Esophagus muscularis mucosa (tissue), 4 donors: ENCODE measurements around the gene DPYSL4. TPM values are rescaled to one million over a fixed set of nuclear protein-coding genes. Genes with fewer than 3 reads are reported as not detected.

Experiments used
- DNase-seq: peaks from one replicate; pipeline ENCODE4 v3.0.0-alpha.2; 2017; ENCODE audit errors: extremely low spot score
- H3K27ac ChIP-seq, 4 donors: fragments of 200-600 bp; sonication (generic); replicated peaks in 1 of 4; 1 replicate in 3 of 4; 2 replicates in 1 of 4; pipeline ENCODE4 v1.5.1; 2016 to 2019; ENCODE audit warnings: mild to moderate bottlenecking in 1 of 4
- H3K27me3 ChIP-seq, 4 donors: fragments of 200-600 bp; sonication (generic); one replicate each; pipeline versions ENCODE4 v1.5.1 to v1.6.0; 2016 to 2019
- H3K36me3 ChIP-seq, 4 donors: fragments of 200-600 bp; sonication (generic); one replicate each; pipeline ENCODE4 v1.5.1; 2016 to 2019
- H3K4me1 ChIP-seq, 4 donors: fragments of 200-600 bp; sonication (generic); one replicate each; pipeline ENCODE4 v1.5.1; 2016 to 2019
- H3K4me3 ChIP-seq, 4 donors: fragments of 200-600 bp; sonication (generic); 1 replicate in 2 of 4; 2 replicates in 2 of 4; pipeline ENCODE4 v1.5.1; 2016 to 2019; ENCODE audit warnings: mild to moderate bottlenecking in 4 of 4, moderate library complexity in 1 of 4
- H3K9me3 ChIP-seq, 4 donors: fragments of 200-600 bp; sonication (generic); 1 replicate in 3 of 4; 2 replicates in 1 of 4; pipeline ENCODE4 v1.5.1; 2016 to 2019
- CTCF ChIP-seq, 3 experiments: fragments of 200-600 bp in 2 of 3; fragments of 450-650 bp in 1 of 3; sonication (generic) in 2 of 3; IDR thresholded peaks; one replicate each; pipeline ENCODE4 v1.5.1; 2017 to 2019; ENCODE audit warnings: antibody characterized with exemption in 3 of 3, mild to moderate bottlenecking in 2 of 3, moderate library complexity in 1 of 3
- EP300 ChIP-seq: sonication (generic); formaldehyde crosslinking; IDR thresholded peaks from one replicate; pipeline ENCODE4 v1.6.1; 2017; ENCODE audit warnings: antibody characterized with exemption
- POLR2A ChIP-seq: fragments of 450-650 bp; IDR thresholded peaks from one replicate; pipeline ENCODE4 v1.6.1; 2017; ENCODE audit warnings: antibody characterized with exemption, moderate library complexity, mild to moderate bottlenecking, low read depth
- POLR2AphosphoS5 ChIP-seq, 2 donors: sonication (generic); formaldehyde crosslinking; IDR thresholded peaks; one replicate each; pipeline ENCODE4 v1.6.1; 2017; ENCODE audit warnings: antibody characterized with exemption in 2 of 2
- WGBS: methylation state at CpG from one replicate; pipeline ENCODE4 v1.1.5; 2018; 5-methylcytosine and 5-hydroxymethylcytosine counted together
- intact Hi-C: fragments of 100-400 bp; cut with DNase I; formaldehyde crosslinking; loops from one replicate; pipeline ENCODE4 v1.15.1; 2023
- total RNA-seq, 4 donors: library from RNA; depleted of rRNA; stranded (reverse); fragments of >200 nt; gene quantifications; one replicate each; pipeline versions ENCODE4 v1.1.0 to v1.2.1, GENCODE V29; 2016

DPYSL4 gene
- total RNA-seq, 4 donors from 2014 or later, result 0.42 to 4.5 (median 1.9) TPM

GRCh38 chr10:132169031-132169765, 17.6 kb upstream of the DPYSL4 start:
- no peak for DNase-seq
- intact Hi-C loops, result no loop called here
- Histone ChIP-seq H3K9me3 (no peaks in the 10 kb centered on the region), H3K36me3 (peaks cover 0 to 54% (median 30%) of the 10 kb centered on the region in 4 donors), H3K27ac (no peak overlapping the region), H3K4me1 (no peaks in the 10 kb centered on the region), H3K27me3 (peaks cover 0 to 20% (median 0%) of the 10 kb centered on the region in 4 donors), H3K4me3 (no peak overlapping the region)
- no peak for TF ChIP-seq POLR2A
- TF ChIP-seq EP300, result no peak
- no peak for TF ChIP-seq POLR2AphosphoS5 (IDR thresholded peaks at IDR 0.05)
- TF ChIP-seq CTCF (IDR thresholded peaks at IDR 0.05), result no peak
- 92% methylated on average over 23 of the region's 42 CpGs for WGBS

- Histone ChIP-seq H3K27me3 (peaks cover 0 to 21% (median 0%) of the 10 kb centered on the region in 4 donors), H3K9me3 (no peaks in the 10 kb centered on the region), H3K27ac (no peak overlapping the region), H3K4me3 (no peak overlapping the region), H3K36me3 (peaks cover 0 to 50% (median 28%) of the 10 kb centered on the region in 4 donors), H3K4me1 (no peaks in the 10 kb centered on the region)
- intact Hi-C loops, result no loop called here
- TF ChIP-seq POLR2A (no peak), POLR2AphosphoS5 (IDR thresholded peaks at IDR 0.05) (no peak), CTCF (IDR thresholded peaks at IDR 0.05) (no peak), EP300 (no peak)
- no peak for DNase-seq
- WGBS, result 96% methylated on average over 11 of the region's 46 CpGs
Observed at GRCh38 chr10:132169766-132170560, 16.8 kb upstream of the DPYSL4 start.

GRCh38 chr10:132170561-132171361, 16.0 kb upstream of the DPYSL4 start:
- Histone ChIP-seq H3K9me3 (no peaks in the 10 kb centered on the region), H3K36me3 (peaks cover 0 to 44% (median 25%) of the 10 kb centered on the region in 4 donors), H3K27ac (no peak overlapping the region), H3K4me1 (peaks cover under 1 to 6% (median under 1%) of the 10 kb centered on the region in 4 donors), H3K27me3 (peaks cover 0 to 23% (median 0%) of the 10 kb centered on the region in 4 donors), H3K4me3 (no peak overlapping the region)
- no peak for DNase-seq
- intact Hi-C loops, result no loop called here
- 73% methylated on average over 25 of the region's 36 CpGs for WGBS
- TF ChIP-seq EP300 (no peak), POLR2A (no peak), POLR2AphosphoS5 (IDR thresholded peaks at IDR 0.05) (no peak), CTCF (IDR thresholded peaks at IDR 0.05) (no peak)

GRCh38 chr10:132172091-132173066, 14.4 kb upstream of the DPYSL4 start:
- H3K27ac ChIP-seq, result no peak overlapping the region
- peaks cover 0 to 38% (median 23%) of the 10 kb centered on the region in 4 donors for H3K36me3 ChIP-seq
- 65% methylated on average over 26 of the region's 26 CpGs for WGBS
- no peak for DNase-seq
- peaks cover 8 to 16% (median 10%) of the 10 kb centered on the region in 4 donors for H3K4me1 ChIP-seq
- H3K27me3 ChIP-seq, result peaks cover 0 to 38% (median 0%) of the 10 kb centered on the region in 4 donors
- no peaks in the 10 kb centered on the region for H3K9me3 ChIP-seq
- H3K4me3 ChIP-seq, result no peak overlapping the region
- intact Hi-C loops, result no loop called here
- TF ChIP-seq POLR2A, result no peak
- no peak for TF ChIP-seq POLR2AphosphoS5 (IDR thresholded peaks at IDR 0.05)
- no peak for TF ChIP-seq EP300
- TF ChIP-seq CTCF (IDR thresholded peaks at IDR 0.05), result no peak
